NCI-H345 (cell line): ENCODE data around the gene CDH18.
A peak's percentile ranks its signal among the peaks of the same experiment; 100 is the strongest.

Source experiments
- DNase-seq: peaks from one replicate; lab custom pipeline; 2025; lab: John Stamatoyannopoulos, UW

Gene CDH18

GRCh38 chr5:19928562-19929421, 59.2 kb downstream of the CDH18 start:
- peak; percentile 9 for DNase-seq

GRCh38 chr5:19927919-19928318, 60.1 kb downstream of the CDH18 start:
- DNase-seq: peak; percentile 87

GRCh38 chr5:19927170-19927569, 60.8 kb downstream of the CDH18 start:
- DNase-seq: no peak

- no peak for DNase-seq
Measured at GRCh38 chr5:19923742-19924141, 64.3 kb downstream of the CDH18 start.

GRCh38 chr5:19920761-19921160, 67.2 kb downstream of the CDH18 start:
- no peak for DNase-seq

GRCh38 chr5:19918780-19919179, 69.2 kb downstream of the CDH18 start:
- no peak for DNase-seq

- DNase-seq: no peak
Measured at GRCh38 chr5:19917588-19918122, 70.3 kb downstream of the CDH18 start.

GRCh38 chr5:19910136-19910535, 77.9 kb downstream of the CDH18 start:
- no peak for DNase-seq

GRCh38 chr5:19904766-19905165, 83.2 kb downstream of the CDH18 start:
- DNase-seq: no peak

GRCh38 chr5:19903611-19904010, 84.4 kb downstream of the CDH18 start:
- no peak for DNase-seq

- DNase-seq: no peak
Measured at GRCh38 chr5:19902316-19902934, 85.6 kb downstream of the CDH18 start.

GRCh38 chr5:19900269-19900668, 87.7 kb downstream of the CDH18 start:
- DNase-seq: no peak

- no peak for DNase-seq
Measured at GRCh38 chr5:19891658-19892057, 96.3 kb downstream of the CDH18 start.

- peak; percentile 46 for DNase-seq
Measured at GRCh38 chr5:19886123-19886917, 101.7 kb downstream of the CDH18 start.

GRCh38 chr5:19885040-19885824, 102.8 kb downstream of the CDH18 start:
- DNase-seq: no peak

GRCh38 chr5:19880859-19881436, 107.1 kb downstream of the CDH18 start:
- DNase-seq: peak; percentile 96

- peak; percentile 52 for DNase-seq
Measured at GRCh38 chr5:19880458-19880857, 107.5 kb downstream of the CDH18 start.

GRCh38 chr5:19874811-19875210, 113.2 kb downstream of the CDH18 start:
- no peak for DNase-seq

GRCh38 chr5:19866090-19866450, 121.9 kb downstream of the CDH18 start:
- DNase-seq: no peak

- no peak for DNase-seq
Measured at GRCh38 chr5:19865336-19866089, 122.5 kb downstream of the CDH18 start.

- DNase-seq: no peak
Measured at GRCh38 chr5:19862711-19863110, 125.3 kb downstream of the CDH18 start.
